Measurements from ENCODE around the gene EFR3B. TPM values are rescaled to one million over a fixed set of nuclear protein-coding genes. Genes with fewer than 3 reads are reported as not detected.

EFR3B gene
- total and polyA plus RNA-seq, 2 of the 13 experiments (the other 11 are each of a cell fraction or from before 2014, with no cell fraction given) = 0.42 TPM

DNA sequence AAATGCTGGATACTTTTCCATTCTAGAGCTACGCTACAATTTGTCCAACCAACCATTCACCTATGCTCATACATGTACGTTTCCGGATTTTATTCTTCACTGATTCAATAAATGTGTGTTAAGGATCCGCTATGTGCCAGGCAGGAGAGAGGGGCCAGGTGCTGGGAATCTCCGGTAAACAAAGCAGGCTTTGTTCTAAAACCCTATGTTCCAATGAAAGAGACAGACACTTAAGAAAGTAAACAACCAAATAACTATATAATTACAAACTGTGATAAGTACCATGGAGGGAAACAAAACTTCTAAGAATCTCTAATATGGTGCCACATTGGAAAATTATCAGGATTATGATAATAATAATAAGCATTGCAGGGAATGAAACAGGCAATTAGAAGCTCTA is 148.7 kb downstream of the EFR3B start:
- ChIA-PET CTCF (ENCODE audit: low intra/inter-chr PET ratio, low total read pairs) (no interaction called here), POLR2A (no interaction called here)
- 19% methylated on average over 5 of the region's 5 CpGs for WGBS (ENCODE audit: low lambda C conversion rate)
- H3K36me3 ChIP-seq (replicated peaks in 1 of 2; ENCODE audit: control insufficient read depth in 1 of 2, insufficient read depth in 2 of 2, low read length in 2 of 2) = no peaks in the 10 kb centered on the region
- H3K79me2 ChIP-seq (ENCODE audit: insufficient read depth, low read length) = no peaks in the 10 kb centered on the region
- no peaks in the 10 kb centered on the region for H4K20me1 ChIP-seq (ENCODE audit: insufficient read depth, low read length)
- no peak for DNase-seq (ENCODE audit: low spot score)
- no peaks in the 10 kb centered on the region for H3K9me3 ChIP-seq (ENCODE audit: low read length)
- no peak for ATAC-seq
- intact Hi-C loops (cut with micrococcal nuclease; ENCODE audit: unreplicated experiment) = no loop called here
- H3K4me2 ChIP-seq (ENCODE audit: low read depth, low read length) = no peak overlapping the region
- H2AFZ ChIP-seq (ENCODE audit: low read length) = no peak overlapping the region
- no peak for FAIRE-seq
- no TSS peak for BruUV-seq (replicated peaks)
- no peak overlapping the region for H3K9ac ChIP-seq (ENCODE audit: insufficient read depth, low read depth, low read length)
- in situ Hi-C loops (cut with HindIII; ENCODE audit: extremely low pct_ligation_motif_present, low pct_unique_long_range_greater_than_20kb) = no loop called here
- H3K4me3 ChIP-seq (replicated peaks in 1 of 3; ENCODE audit: insufficient read depth in 1 of 3, low read depth in 2 of 3, low read length in 3 of 3) = no peak overlapping the region
- no peaks in the 10 kb centered on the region for H3K4me1 ChIP-seq (ENCODE audit: insufficient read depth, low read length)
- H3K27ac ChIP-seq (ENCODE audit: extremely low read length, insufficient read depth, low read length) = no peak overlapping the region
- peaks cover 0 to 6% of the 10 kb centered on the region in 2 experiments; a peak in 3 of 5 replicates for H3K27me3 ChIP-seq (ENCODE audit: control insufficient read depth in 1 of 2, insufficient read depth in 2 of 2, low read length in 2 of 2)
- TF ChIP-seq ARID5B (CRISPR knock-in tag; IDR thresholded peaks at IDR 0.05) = no peak
- TF ChIP-seq REL (CRISPR knock-in tag; conservative IDR thresholded peaks at IDR 0.05) = no peak
- no peak for TF ChIP-seq MYNN (CRISPR knock-in tag; IDR thresholded peaks at IDR 0.05; ENCODE audit: low read depth)
- no peak for TF ChIP-seq ZNF768 (CRISPR knock-in tag; IDR thresholded peaks at IDR 0.05)
- no peak for TF ChIP-seq ZNF713 (CRISPR knock-in tag; IDR thresholded peaks at IDR 0.05)
- TF ChIP-seq ZFP90 (CRISPR knock-in tag; IDR thresholded peaks at IDR 0.05; ENCODE audit: borderline replicate concordance) = no peak
- no peak for TF ChIP-seq ZMYM3 (CRISPR knock-in tag; IDR thresholded peaks at IDR 0.05)
- TF ChIP-seq, protein P1, sequence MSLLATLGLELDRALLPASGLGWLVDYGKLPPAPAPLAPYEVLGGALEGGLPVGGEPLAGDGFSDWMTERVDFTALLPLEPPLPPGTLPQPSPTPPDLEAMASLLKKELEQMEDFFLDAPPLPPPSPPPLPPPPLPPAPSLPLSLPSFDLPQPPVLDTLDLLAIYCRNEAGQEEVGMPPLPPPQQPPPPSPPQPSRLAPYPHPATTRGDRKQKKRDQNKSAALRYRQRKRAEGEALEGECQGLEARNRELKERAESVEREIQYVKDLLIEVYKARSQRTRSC (CRISPR knock-in tag; IDR thresholded peaks at IDR 0.05; ENCODE audit: low read depth) = no peak
- no peak for TF ChIP-seq THAP8 (CRISPR knock-in tag; IDR thresholded peaks at IDR 0.05; ENCODE audit: borderline replicate concordance)
- no peak for TF ChIP-seq KLF9 (CRISPR knock-in tag; IDR thresholded peaks at IDR 0.05; ENCODE audit: low read depth)
- no peak for TF ChIP-seq CENPX (CRISPR knock-in tag; IDR thresholded peaks at IDR 0.05)
- TF ChIP-seq HNF4G (IDR thresholded peaks at IDR 0.05; ENCODE audit: borderline replicate concordance, low read depth, low read length) = no peak
- no peak for TF ChIP-seq HNF4G (CRISPR knock-in tag; IDR thresholded peaks at IDR 0.05; ENCODE audit: borderline replicate concordance, low read depth)
- TF ChIP-seq ZNF430 (CRISPR knock-in tag; IDR thresholded peaks at IDR 0.05) = no peak
- no peak for TF ChIP-seq ZNF225 (CRISPR knock-in tag; IDR thresholded peaks at IDR 0.05)
- no peak for TF ChIP-seq GTF3A (CRISPR knock-in tag; conservative IDR thresholded peaks at IDR 0.05)
- no peak for TF ChIP-seq PAF1 (CRISPR knock-in tag; IDR thresholded peaks at IDR 0.05)
- no peak for TF ChIP-seq CSRNP2 (CRISPR knock-in tag; conservative IDR thresholded peaks at IDR 0.05; ENCODE audit: low read depth)
- TF ChIP-seq PCBP1 (IDR thresholded peaks at IDR 0.05; ENCODE audit: borderline replicate concordance, low read depth, low read length) = no peak
- TF ChIP-seq TBP (CRISPR knock-in tag; IDR thresholded peaks at IDR 0.05) = no peak
